Neutrophil (primary cell): ENCODE data around the gene WDFY3.
"Not testable (repeated sequence)": the region's sequence is repeated elsewhere in the genome, so short reads cannot be mapped to it uniquely, and the experiment has no call there.

Experiments
- H3K27ac ChIP-seq: fragments of 200-600 bp; sonication (generic); 2 replicates; pipeline ENCODE4 v1.5.1; 2016; ENCODE audit warnings: mild to moderate bottlenecking, moderate library complexity
- H3K27me3 ChIP-seq: fragments of 200-600 bp; sonication (generic); 2 replicates; pipeline ENCODE4 v1.6.0; 2016; ENCODE audit warnings: mild to moderate bottlenecking
- H3K36me3 ChIP-seq: fragments of 200-600 bp; sonication (generic); 2 replicates; pipeline ENCODE4 v1.5.1; 2017
- H3K4me1 ChIP-seq, 2 experiments: fragments of 200-600 bp in 1 of 2; sonication (generic) in 1 of 2; 1 replicate in 1 of 2; 2 replicates in 1 of 2; pipeline versions ENCODE4 v1.5.1 to v1.6.1; 2013 to 2016; ENCODE audit warnings: low read depth in 1 of 2, low read length in 1 of 2, mild to moderate bottlenecking in 1 of 2, moderate library complexity in 1 of 2; ENCODE audit not compliant: control insufficient read depth in 1 of 2, insufficient read depth in 1 of 2
- H3K4me3 ChIP-seq, 2 experiments: fragments of 200-600 bp in 1 of 2; sonication (generic) in 1 of 2; 1 replicate in 1 of 2; 2 replicates in 1 of 2; pipeline ENCODE4 v1.5.1; 2013 to 2016; ENCODE audit warnings: low read depth in 1 of 2, low read length in 1 of 2, mild to moderate bottlenecking in 1 of 2, moderate library complexity in 1 of 2
- H3K9me3 ChIP-seq: fragments of 200-600 bp; sonication (generic); 2 replicates; pipeline ENCODE4 v1.5.1; 2016
- TF ChIP-seq, protein P1 (sequence below): fragments of 200-600 bp; sonication (generic); IDR thresholded peaks from 2 replicates; pipeline ENCODE4 v1.5.1; 2016; ENCODE audit warnings: antibody characterized with exemption

WDFY3 gene

DNA sequence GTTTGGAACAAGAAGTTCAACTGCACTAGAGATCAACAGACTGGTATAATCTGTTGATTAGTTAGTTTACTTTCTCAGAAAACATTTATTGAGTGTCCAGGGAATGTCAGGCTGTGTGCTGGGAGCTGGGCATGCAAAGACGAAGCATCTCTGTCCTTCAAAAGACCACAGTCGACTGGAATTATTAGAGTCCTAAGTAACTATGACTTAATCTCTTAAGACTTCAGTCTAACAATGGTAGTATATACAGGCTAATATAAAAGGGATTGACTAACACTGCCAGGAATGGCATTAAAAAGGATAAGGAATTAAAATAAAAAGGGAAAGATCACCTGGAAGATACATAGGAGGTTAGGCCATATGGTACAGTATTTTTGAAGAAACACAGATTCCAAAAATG lies 128.7 kb downstream of the WDFY3 start:
- Histone ChIP-seq H3K9me3 (no peaks in the 10 kb centered on the region), H3K27ac (no peak overlapping the region), H3K4me3 (no peak overlapping the region), H3K36me3 (peaks cover 44% of the 10 kb centered on the region), H3K4me1 (peaks cover 11 to 18% of the 10 kb centered on the region in 2 experiments), H3K27me3 (no peaks in the 10 kb centered on the region)
- TF ChIP-seq, protein P1, sequence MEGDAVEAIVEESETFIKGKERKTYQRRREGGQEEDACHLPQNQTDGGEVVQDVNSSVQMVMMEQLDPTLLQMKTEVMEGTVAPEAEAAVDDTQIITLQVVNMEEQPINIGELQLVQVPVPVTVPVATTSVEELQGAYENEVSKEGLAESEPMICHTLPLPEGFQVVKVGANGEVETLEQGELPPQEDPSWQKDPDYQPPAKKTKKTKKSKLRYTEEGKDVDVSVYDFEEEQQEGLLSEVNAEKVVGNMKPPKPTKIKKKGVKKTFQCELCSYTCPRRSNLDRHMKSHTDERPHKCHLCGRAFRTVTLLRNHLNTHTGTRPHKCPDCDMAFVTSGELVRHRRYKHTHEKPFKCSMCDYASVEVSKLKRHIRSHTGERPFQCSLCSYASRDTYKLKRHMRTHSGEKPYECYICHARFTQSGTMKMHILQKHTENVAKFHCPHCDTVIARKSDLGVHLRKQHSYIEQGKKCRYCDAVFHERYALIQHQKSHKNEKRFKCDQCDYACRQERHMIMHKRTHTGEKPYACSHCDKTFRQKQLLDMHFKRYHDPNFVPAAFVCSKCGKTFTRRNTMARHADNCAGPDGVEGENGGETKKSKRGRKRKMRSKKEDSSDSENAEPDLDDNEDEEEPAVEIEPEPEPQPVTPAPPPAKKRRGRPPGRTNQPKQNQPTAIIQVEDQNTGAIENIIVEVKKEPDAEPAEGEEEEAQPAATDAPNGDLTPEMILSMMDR = no peak

DNA sequence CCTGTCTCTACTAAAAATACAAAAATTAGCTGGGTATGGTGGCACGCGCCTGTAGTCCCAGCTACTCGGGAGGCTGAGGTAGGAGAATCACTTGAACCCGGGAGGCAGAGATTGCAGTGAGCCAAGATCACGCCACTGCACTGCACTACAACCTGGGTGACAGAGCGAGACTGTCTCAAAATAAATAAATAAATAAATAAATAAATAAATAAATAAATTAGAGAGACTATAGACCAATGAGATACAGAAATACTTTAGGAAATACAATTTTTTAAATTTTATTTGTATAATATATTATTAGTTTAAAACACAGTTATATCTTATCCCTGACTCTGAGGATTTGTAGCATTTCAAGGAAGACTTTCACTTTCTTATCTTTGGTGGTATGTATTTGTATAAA lies 136.9 kb downstream of the WDFY3 start:
- peaks cover 63% of the 10 kb centered on the region for H3K36me3 ChIP-seq
- H3K4me1 ChIP-seq, H3K27me3 ChIP-seq, H3K9me3 ChIP-seq, H3K4me3 ChIP-seq, H3K27ac ChIP-seq: not testable (repeated sequence)

DNA sequence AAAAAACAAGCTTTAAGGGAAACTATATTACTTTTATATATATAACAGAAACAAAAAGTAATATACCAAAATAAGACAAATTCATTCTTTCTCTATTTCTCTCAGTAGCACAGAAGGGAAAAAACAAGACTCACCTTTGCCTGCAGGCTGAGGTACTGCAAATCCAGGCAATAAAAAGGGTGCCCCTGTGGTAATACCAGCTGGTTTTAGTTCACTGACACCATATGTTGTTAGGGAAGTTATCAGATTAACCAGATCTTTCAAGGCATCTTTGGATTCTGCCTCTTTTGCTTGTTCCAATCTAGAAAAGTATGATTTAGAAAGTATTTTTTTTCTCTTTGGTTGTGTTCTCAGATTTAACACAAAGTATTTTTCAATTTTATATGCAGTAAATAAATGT lies 139.8 kb downstream of the WDFY3 start:
- no peak overlapping the region for H3K27ac ChIP-seq
- peaks cover 60% of the 10 kb centered on the region for H3K36me3 ChIP-seq
- no peaks in the 10 kb centered on the region for H3K4me1 ChIP-seq
- no peaks in the 10 kb centered on the region for H3K27me3 ChIP-seq
- no peaks in the 10 kb centered on the region for H3K9me3 ChIP-seq
- TF ChIP-seq, protein P1 = no peak
- no peak overlapping the region for H3K4me3 ChIP-seq

DNA sequence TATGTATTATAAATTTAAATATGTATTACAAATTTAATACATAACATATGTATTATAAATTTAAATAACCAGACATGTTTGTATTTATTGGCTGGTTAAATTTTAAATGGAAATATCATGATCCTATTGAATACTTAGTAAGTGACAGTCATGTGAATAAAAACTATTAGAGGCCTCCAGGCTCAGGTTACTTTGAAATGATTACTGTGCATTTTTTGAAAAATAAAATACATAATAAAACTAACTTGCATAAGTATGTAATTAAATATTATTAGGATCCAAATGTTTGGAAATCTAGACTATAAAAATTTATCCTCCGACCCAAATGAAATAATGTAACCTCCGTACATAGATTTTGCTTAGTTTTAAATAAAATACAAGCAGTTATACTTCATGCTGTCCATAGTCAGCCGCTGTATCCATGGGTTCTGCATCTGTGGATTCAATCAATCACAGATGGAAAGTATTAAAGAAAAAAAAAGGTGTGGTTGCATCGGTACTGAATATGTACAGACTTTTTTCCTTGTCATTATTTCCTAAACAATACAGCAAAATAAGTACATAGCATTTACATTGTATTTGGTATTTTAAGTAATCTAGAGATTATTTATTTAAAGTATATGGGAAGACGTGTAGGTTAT lies 140.7 kb downstream of the WDFY3 start:
- H3K36me3 ChIP-seq = peaks cover 63% of the 10 kb centered on the region
- TF ChIP-seq, protein P1 = no peak
- no peaks in the 10 kb centered on the region for H3K9me3 ChIP-seq
- no peak overlapping the region for H3K27ac ChIP-seq
- no peak overlapping the region for H3K4me3 ChIP-seq
- H3K4me1 ChIP-seq = no peaks in the 10 kb centered on the region
- no peaks in the 10 kb centered on the region for H3K27me3 ChIP-seq

DNA sequence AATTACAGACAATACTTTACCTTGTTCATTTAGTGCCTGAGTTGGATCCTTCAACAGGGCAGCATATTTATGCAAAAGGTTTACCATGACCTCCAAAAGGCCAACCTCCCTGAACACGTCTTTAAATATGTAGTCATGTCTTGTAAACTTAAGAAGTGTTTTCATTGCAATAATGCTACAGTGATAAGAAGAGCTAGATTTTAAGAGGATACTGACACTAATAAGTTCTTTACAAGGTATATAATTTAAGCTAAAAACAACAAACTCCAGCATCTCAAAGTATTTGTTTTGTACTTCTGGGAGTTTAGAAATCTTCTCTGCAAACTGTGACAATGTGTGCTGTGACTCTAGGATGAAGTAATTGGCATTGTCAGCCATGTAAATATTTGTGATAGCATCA lies 145.4 kb downstream of the WDFY3 start:
- peaks cover 65% of the 10 kb centered on the region for H3K36me3 ChIP-seq
- TF ChIP-seq, protein P1 = no peak
- no peaks in the 10 kb centered on the region for H3K27me3 ChIP-seq
- H3K4me1 ChIP-seq = no peaks in the 10 kb centered on the region
- H3K9me3 ChIP-seq = no peaks in the 10 kb centered on the region
- H3K4me3 ChIP-seq = no peak overlapping the region
- H3K27ac ChIP-seq = no peak overlapping the region

DNA sequence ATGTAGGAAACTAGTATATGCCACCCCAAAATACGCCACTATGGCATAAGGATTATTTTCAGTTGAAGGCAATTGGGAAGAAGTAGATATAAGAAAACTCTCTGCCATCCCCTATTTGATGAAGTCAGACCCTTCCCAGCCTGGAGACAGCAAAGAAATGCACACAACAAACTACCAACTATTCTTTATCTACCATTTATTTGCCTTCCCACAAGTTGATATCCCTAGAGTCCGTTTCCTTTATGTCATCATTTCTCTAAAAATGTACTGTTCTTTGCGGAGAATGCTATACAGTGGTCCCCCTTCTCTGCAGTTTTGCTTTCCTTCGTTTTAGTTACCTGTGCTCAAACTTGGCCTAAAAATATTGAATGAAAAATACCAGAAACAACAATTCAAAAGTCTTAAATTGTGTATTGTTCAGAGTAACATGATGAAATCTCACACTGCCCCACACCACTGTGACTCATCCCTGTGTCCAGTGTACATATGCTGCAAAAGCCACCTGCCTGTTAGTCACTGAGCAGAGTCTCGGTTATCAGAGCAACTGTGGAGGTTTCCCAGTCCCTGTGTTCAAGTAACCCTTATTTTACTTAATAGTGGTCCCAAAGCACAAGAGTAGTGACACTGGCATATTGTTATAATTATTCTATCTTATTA lies 152.3 kb downstream of the WDFY3 start:
- Histone ChIP-seq H3K9me3 (no peaks in the 10 kb centered on the region), H3K4me1 (peaks cover 10 to 15% of the 10 kb centered on the region in 2 experiments), H3K27ac (no peak overlapping the region), H3K4me3 (no peak overlapping the region), H3K27me3 (no peaks in the 10 kb centered on the region), H3K36me3 (peaks cover 73% of the 10 kb centered on the region)
- TF ChIP-seq, protein P1 = no peak
